ENCODE results near the gene SPATA21.

- no peak for TF ChIP-seq EZH2 (IDR thresholded peaks at IDR 0.05; ENCODE audit: borderline replicate concordance, insufficient read depth, low read length, poor library complexity, severe bottlenecking)
- no peak for TF ChIP-seq CTCF (IDR thresholded peaks at IDR 0.05; ENCODE audit: poor library complexity, severe bottlenecking)
- no peak for TF ChIP-seq EP300 (conservative IDR thresholded peaks at IDR 0.05; ENCODE audit: poor library complexity, severe bottlenecking)
- no peak for TF ChIP-seq POLR2AphosphoS5 (IDR thresholded peaks at IDR 0.05)
- no peak for TF ChIP-seq MXI1 (conservative IDR thresholded peaks at IDR 0.05; ENCODE audit: poor library complexity, severe bottlenecking)
- no peak for TF ChIP-seq RAD21 (conservative IDR thresholded peaks at IDR 0.05)
- TF ChIP-seq REST (IDR thresholded peaks at IDR 0.05; ENCODE audit: borderline replicate concordance): no peak
- TF ChIP-seq TAF1 (IDR thresholded peaks at IDR 0.05; ENCODE audit: low read depth): no peak
- TF ChIP-seq SMC3 (conservative IDR thresholded peaks at IDR 0.05; ENCODE audit: poor library complexity): no peak
Measured at GRCh38 chr1:16459352-16459925, 22.2 kb upstream of the SPATA21 start.

Measured in neural cell (in vitro differentiated cells).